Colonic mucosa (tissue), 4 donors: ENCODE data around the gene OARD1. TPM values are rescaled to one million over a fixed set of nuclear protein-coding genes. Genes with fewer than 3 reads are reported as not detected.

Experiments
- DNase-seq: peaks from one replicate; pipeline ENCODE4 v3.0.0-alpha.2; 2020
- H3K27ac ChIP-seq: fragments of 200-600 bp; one replicate; pipeline ENCODE4 v1.8.0; 2021
- H3K27me3 ChIP-seq: fragments of 200-600 bp; one replicate; pipeline ENCODE4 v1.8.0; 2021
- H3K36me3 ChIP-seq: fragments of 200-600 bp; one replicate; pipeline ENCODE4 v1.8.0; 2021
- H3K4me1 ChIP-seq: fragments of 200-600 bp; one replicate; pipeline ENCODE4 v1.8.0; 2021; ENCODE audit warnings: mild to moderate bottlenecking
- H3K4me3 ChIP-seq: fragments of 200-600 bp; one replicate; pipeline ENCODE4 v1.8.0; 2021
- H3K9ac ChIP-seq, 2 donors: one replicate each; pipeline ENCODE4 v1.7.0; 2013; ENCODE audit warnings: control low read depth in 2 of 2, low read depth in 2 of 2, low read length in 2 of 2
- H3K9me3 ChIP-seq: fragments of 200-600 bp; one replicate; pipeline ENCODE4 v1.8.0; 2021
- CTCF ChIP-seq: fragments of 200-600 bp; IDR thresholded peaks from one replicate; pipeline ENCODE4 v1.8.0; 2022; ENCODE audit warnings: antibody characterized with exemption, mild to moderate bottlenecking
- intact Hi-C: fragments of 100-400 bp; cut with DNase I; formaldehyde crosslinking; loops from one replicate; pipeline ENCODE4 v1.14.1; 2022
- total RNA-seq, 2 donors: library from RNA; stranded (reverse); fragmentation: NEBNext Ultra II Directional in 1 of 2; extraction: Animal tissue kit (Norgen Biotek cat#: 25700) in 1 of 2; gene quantifications; one replicate each; pipeline ENCODE4 v1.2.1, GENCODE V29; 2021
- donor health status: healthy.
- donor health status: DM: no; HTN: no; CAD: no.
- donor health status: DM: no; HTN: no; CAD: no.

The OARD1 gene
- total RNA-seq, 2 donors from 2014 or later: 25.0 to 34.2 TPM

GRCh38 chr6:41032830-41033229 is 39.3 kb downstream of the OARD1 start:
- no peak for DNase-seq
- intact Hi-C loops: no loop called here

GRCh38 chr6:41028561-41029412 is 43.4 kb downstream of the OARD1 start:
- Histone ChIP-seq H3K27me3 (no peaks in the 10 kb centered on the region), H3K27ac (peak overlapping the region; percentile 65), H3K4me1 (no peaks in the 10 kb centered on the region), H3K36me3 (no peaks in the 10 kb centered on the region), H3K9me3 (no peaks in the 10 kb centered on the region), H3K9ac (peak overlapping the region; percentile 57 to 75), H3K4me3 (peak overlapping the region; percentile 36)
- no peak for TF ChIP-seq CTCF
- intact Hi-C loops: loop anchor here (5.0 kb wide), 1 partner anchor 131 kb away; no protein-coding TSS in a partner anchor
- peak; percentile 39 for DNase-seq

More at GRCh38 chr6:41032830-41033229, 39.3 kb downstream of the OARD1 start:
- Histone ChIP-seq H3K27me3 (no peaks in the 10 kb centered on the region), H3K36me3 (no peaks in the 10 kb centered on the region), H3K4me1 (no peaks in the 10 kb centered on the region), H3K27ac (no peak overlapping the region), H3K4me3 (no peak overlapping the region), H3K9me3 (no peaks in the 10 kb centered on the region), H3K9ac (no peak overlapping the region)
- no peak for TF ChIP-seq CTCF

DNA sequence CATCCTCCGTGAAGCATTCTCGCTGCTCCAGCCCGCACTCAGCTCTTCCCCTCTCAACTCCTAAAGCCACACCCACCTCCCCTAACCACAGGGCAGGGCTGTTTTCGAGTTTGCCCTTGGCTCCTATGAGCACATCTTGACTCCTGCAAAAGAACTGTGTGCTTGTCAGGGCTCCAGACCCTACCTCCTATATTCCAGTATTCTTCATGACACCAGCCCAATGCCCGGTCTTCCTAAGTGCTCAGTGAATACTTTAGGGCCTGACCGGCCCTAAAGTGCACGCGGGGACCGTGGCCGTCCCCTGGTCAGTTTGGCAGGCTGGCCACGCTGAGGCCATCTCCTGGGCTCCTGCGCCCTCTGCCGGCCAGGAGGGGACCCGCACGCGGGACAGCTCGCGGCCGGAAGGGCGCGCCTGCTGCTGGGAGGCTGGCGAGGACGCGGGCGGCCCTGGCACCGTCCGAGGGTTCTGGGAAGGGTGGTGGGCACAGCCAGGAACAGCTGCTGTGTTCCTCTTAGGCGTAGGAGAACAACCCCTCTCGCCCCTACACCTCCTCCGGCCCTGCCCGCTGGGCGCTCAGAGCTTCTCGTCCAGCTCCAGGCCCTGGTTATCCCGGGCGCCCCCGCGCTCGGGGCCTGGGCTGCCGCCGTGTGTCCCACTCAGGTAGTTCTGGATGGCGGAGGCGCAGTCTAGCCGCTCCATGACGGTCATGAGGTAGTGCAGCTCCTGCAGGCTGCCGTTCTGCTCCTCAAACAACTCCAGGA is 44.2 kb downstream of the OARD1 start:
- peak overlapping the region; percentile 65 for H3K27ac ChIP-seq
- intact Hi-C loops: loop anchor here (5.0 kb wide), 1 partner anchor 131 kb away; no protein-coding TSS in a partner anchor
- TF ChIP-seq CTCF: peak; percentile 97
- peak overlapping the region; percentile 36 for H3K4me3 ChIP-seq
- DNase-seq: peak; percentile 89
- no peaks in the 10 kb centered on the region for H3K36me3 ChIP-seq
- H3K9ac ChIP-seq: peak overlapping the region; percentile 57 to 75
- no peaks in the 10 kb centered on the region for H3K9me3 ChIP-seq
- H3K27me3 ChIP-seq: no peaks in the 10 kb centered on the region
- H3K4me1 ChIP-seq: no peaks in the 10 kb centered on the region

DNA sequence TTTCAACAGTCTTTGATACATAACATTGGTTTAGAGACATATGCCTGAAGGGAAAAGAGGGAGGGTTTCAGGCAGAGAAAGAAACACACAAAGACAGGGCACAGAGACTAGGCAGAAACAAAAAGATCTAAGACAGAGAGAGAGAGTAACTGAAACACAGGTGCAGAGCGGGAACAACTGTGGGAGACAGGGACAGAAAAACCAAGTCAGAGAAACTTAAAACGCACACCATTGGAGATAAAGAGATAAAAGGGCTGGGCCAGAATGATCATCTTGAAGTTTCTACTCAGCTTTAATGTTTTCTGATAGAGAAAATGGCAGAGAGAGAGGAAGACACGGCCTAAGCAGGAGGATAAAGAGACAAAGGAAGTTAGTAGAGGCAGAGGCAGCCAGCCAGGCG is 44.9 kb downstream of the OARD1 start:
- Histone ChIP-seq H3K27me3 (no peaks in the 10 kb centered on the region), H3K9me3 (no peaks in the 10 kb centered on the region), H3K36me3 (no peaks in the 10 kb centered on the region), H3K27ac (peak overlapping the region; percentile 65), H3K4me3 (peak overlapping the region; percentile 36), H3K9ac (peak overlapping the region in 1 of 2 donors; percentile 57), H3K4me1 (no peaks in the 10 kb centered on the region)
- DNase-seq: no peak
- intact Hi-C loops: loop anchor here (5.0 kb wide), 1 partner anchor 130 kb away; no protein-coding TSS in a partner anchor
- TF ChIP-seq CTCF: no peak

- H3K4me3 ChIP-seq: no peak overlapping the region
- H3K27ac ChIP-seq: no peak overlapping the region
- H3K4me1 ChIP-seq: no peaks in the 10 kb centered on the region
- no peak for DNase-seq
- no peaks in the 10 kb centered on the region for H3K36me3 ChIP-seq
- H3K27me3 ChIP-seq: no peaks in the 10 kb centered on the region
- H3K9ac ChIP-seq: no peak overlapping the region
- no peaks in the 10 kb centered on the region for H3K9me3 ChIP-seq
- TF ChIP-seq CTCF: no peak
- intact Hi-C loops: loop anchor here (5.0 kb wide), 1 partner anchor 129 kb away; no protein-coding TSS in a partner anchor
These were observed 46.1 kb downstream of the OARD1 start for GRCh38 chr6:41025966-41026530.
